ENCODE results near the gene HNF4A. TPM values are rescaled to one million over a fixed set of nuclear protein-coding genes. Genes with fewer than 3 reads are reported as not detected.

HNF4A gene
- total RNA-seq, 4 donors from 2014 or later: 0.63 TPM; not detected in 3

DNA sequence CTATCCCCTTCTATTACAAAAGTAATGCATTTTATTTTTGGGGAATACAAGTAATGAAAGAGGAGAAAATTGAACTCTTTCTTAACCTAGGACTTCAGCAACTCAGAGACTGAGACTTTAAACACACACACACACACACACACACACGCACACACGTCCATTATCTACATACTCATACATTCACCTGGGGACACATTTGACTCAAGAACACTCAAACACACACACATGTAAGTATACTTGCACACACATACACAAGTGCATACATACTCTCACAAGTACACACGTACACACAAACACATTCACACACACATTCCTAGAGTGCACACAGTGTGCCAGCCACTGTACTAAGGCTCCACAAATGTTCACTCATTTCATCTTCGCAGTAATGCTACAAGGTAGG is 20.8 kb upstream of the HNF4A start:
- TF ChIP-seq POLR2A (IDR thresholded peaks at IDR 0.05; ENCODE audit: low read depth) (no peak), EP300 (IDR thresholded peaks at IDR 0.05) (no peak), POLR2AphosphoS5 (IDR thresholded peaks at IDR 0.05) (no peak)
- TF ChIP-seq, protein P1, sequence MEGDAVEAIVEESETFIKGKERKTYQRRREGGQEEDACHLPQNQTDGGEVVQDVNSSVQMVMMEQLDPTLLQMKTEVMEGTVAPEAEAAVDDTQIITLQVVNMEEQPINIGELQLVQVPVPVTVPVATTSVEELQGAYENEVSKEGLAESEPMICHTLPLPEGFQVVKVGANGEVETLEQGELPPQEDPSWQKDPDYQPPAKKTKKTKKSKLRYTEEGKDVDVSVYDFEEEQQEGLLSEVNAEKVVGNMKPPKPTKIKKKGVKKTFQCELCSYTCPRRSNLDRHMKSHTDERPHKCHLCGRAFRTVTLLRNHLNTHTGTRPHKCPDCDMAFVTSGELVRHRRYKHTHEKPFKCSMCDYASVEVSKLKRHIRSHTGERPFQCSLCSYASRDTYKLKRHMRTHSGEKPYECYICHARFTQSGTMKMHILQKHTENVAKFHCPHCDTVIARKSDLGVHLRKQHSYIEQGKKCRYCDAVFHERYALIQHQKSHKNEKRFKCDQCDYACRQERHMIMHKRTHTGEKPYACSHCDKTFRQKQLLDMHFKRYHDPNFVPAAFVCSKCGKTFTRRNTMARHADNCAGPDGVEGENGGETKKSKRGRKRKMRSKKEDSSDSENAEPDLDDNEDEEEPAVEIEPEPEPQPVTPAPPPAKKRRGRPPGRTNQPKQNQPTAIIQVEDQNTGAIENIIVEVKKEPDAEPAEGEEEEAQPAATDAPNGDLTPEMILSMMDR (IDR thresholded peaks at IDR 0.05): no peak
- intact Hi-C loops (cut with DNase I): no loop called here

DNA sequence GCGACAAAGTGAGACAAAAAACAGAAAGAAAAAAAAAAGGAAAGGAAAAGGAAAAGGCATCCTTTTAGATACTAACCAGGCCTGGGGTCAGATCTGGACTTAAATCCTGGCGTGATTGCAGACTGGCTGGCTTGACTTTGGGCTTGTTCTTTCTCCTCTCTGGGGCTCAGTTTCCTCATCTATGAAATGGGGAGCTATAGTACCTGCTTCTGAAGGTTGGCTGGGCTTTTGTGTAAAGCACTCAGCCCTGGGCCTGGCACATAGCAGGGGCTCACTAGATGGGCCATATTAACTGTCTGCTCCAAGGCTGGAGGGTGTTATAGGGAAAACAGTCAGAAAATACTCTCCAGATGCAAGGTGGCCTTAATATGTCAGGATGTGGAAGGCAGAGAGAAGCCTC is 19.8 kb upstream of the HNF4A start:
- no peak overlapping the region for H3K4me3 ChIP-seq
- H3K4me1 ChIP-seq: no peaks in the 10 kb centered on the region
- H3K36me3 ChIP-seq: no peaks in the 10 kb centered on the region
- intact Hi-C loops (cut with DNase I): no loop called here
- DNase-seq (ENCODE audit: extremely low spot score): no peak
- H3K9me3 ChIP-seq: no peaks in the 10 kb centered on the region
- TF ChIP-seq POLR2A (IDR thresholded peaks at IDR 0.05; ENCODE audit: low read depth): no peak
- TF ChIP-seq, protein P1 (IDR thresholded peaks at IDR 0.05): no peak
- no peak for TF ChIP-seq EP300 (IDR thresholded peaks at IDR 0.05)
- peaks cover 0 to 44% (median 2%) of the 10 kb centered on the region in 4 donors for H3K27me3 ChIP-seq
- no peak overlapping the region for H3K27ac ChIP-seq (replicated peaks in 1 of 4)
- 89% methylated on average over 2 of the region's 2 CpGs for WGBS

More for the DNA sequence above, 20.8 kb upstream of the HNF4A start:
- Histone ChIP-seq H3K4me1 (no peaks in the 10 kb centered on the region), H3K4me3 (no peak overlapping the region), H3K9me3 (no peaks in the 10 kb centered on the region), H3K36me3 (no peaks in the 10 kb centered on the region), H3K27ac (replicated peaks in 1 of 4) (no peak overlapping the region), H3K27me3 (peaks cover 0 to 47% (median 2%) of the 10 kb centered on the region in 4 donors)
- no peak for DNase-seq (ENCODE audit: extremely low spot score)
- 75% methylated on average over 4 of the region's 4 CpGs for WGBS

DNA sequence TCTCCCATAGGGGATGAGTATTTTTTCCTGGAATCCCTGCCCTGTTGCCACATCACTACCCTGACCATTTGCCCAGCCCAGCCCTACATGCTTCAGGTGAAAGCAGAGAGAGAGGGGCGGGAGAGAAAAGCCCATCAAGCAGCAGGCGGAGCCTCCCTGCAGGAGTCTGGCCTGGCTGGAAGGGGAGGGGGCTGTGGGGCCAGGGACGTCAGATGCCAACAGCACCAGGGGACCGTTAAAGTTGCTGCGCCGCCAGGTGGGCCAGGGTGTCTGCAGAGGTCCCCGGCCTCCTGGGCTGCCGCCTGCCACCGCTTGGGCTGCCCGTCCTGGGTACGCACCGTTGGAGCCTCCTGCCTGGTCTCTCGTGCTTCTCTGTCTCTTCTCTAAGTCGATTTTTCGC is 19.4 kb upstream of the HNF4A start:
- 36% methylated on average over 13 of the region's 15 CpGs for WGBS
- intact Hi-C loops (cut with DNase I): no loop called here
- Histone ChIP-seq H3K36me3 (no peaks in the 10 kb centered on the region), H3K27ac (replicated peaks in 1 of 4) (no peak overlapping the region), H3K27me3 (peaks cover 0 to 41% (median 2%) of the 10 kb centered on the region in 4 donors), H3K4me3 (no peak overlapping the region), H3K9me3 (no peaks in the 10 kb centered on the region), H3K4me1 (no peaks in the 10 kb centered on the region)
- no peak for DNase-seq (ENCODE audit: extremely low spot score)
- TF ChIP-seq POLR2A (IDR thresholded peaks at IDR 0.05; ENCODE audit: low read depth): no peak
- no peak for TF ChIP-seq POLR2AphosphoS5 (IDR thresholded peaks at IDR 0.05)
- TF ChIP-seq, protein P1 (IDR thresholded peaks at IDR 0.05): no peak
- TF ChIP-seq EP300 (IDR thresholded peaks at IDR 0.05): no peak

DNA sequence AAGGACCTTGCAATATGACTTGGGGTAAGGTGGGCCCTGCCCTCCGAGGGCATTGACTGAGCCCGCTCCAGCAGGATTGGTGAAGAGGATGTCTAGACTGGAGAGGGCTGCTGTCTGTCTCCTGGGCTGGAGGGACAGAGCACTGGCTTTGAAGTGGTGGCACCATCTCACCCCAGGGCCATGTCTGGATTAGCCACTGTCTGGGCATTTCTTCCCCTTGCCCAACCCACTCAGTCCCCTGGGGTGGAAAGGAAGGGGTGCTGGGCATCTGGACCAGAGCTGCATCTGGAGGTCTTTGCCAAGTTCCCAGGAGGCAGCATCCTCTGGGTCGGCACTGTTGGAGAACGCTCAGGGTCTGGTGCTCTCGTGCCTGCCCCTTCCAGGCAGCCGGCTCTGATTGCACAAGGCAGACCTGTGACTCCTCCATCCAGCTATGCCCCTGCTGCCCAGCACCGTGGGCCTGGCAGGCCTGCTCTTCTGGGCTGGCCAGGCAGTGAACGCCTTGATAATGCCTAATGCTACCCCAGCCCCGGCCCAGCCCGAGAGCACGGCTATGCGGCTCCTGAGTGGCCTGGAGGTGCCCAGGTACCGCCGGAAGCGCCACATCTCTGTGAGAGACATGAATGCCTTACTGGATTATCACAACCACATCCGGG is 18.6 kb upstream of the HNF4A start, which contains the start of gene R3HDML:
R3HDML (plus strand) TSS at position 319 of the 656 bp plus-strand sequence; CDS start at position 434, 115 bp downstream.
- Histone ChIP-seq H3K27me3 (peaks cover 0 to 35% (median 2%) of the 10 kb centered on the region in 4 donors), H3K27ac (replicated peaks in 1 of 4) (no peak within 1 kb of the TSS), H3K9me3 (no peaks in the 10 kb centered on the region), H3K4me3 (no peak within 1 kb of the TSS), H3K4me1 (no peaks in the 10 kb centered on the region), H3K36me3 (no peaks in the 10 kb centered on the region)
- WGBS: 72% methylated on average over 2 of the region's 16 CpGs
- DNase-seq (ENCODE audit: extremely low spot score): no peak
- intact Hi-C loops (cut with DNase I): no loop called here
- TF ChIP-seq POLR2A (IDR thresholded peaks at IDR 0.05; ENCODE audit: low read depth) (no peak), EP300 (IDR thresholded peaks at IDR 0.05) (no peak), POLR2AphosphoS5 (IDR thresholded peaks at IDR 0.05) (no peak)
- TF ChIP-seq, protein P1 (IDR thresholded peaks at IDR 0.05): no peak

All from esophagus muscularis mucosa (tissue), 4 donors.